IPS-15b (cell line): Measurements from ENCODE around the gene NMRAL1.

ENCODE experiments used
- H3K27me3 ChIP-seq: one replicate; pipeline ENCODE4 v1.6.1; 2013; ENCODE audit warnings: low read length; ENCODE audit not compliant: control insufficient read depth, insufficient read depth
- H3K36me3 ChIP-seq: one replicate; pipeline ENCODE4 v1.6.1; 2013; ENCODE audit warnings: low read length; ENCODE audit not compliant: control insufficient read depth, insufficient read depth
- H3K4me1 ChIP-seq: one replicate; pipeline ENCODE4 v1.6.1; 2013; ENCODE audit warnings: mild to moderate bottlenecking, low read length; ENCODE audit not compliant: control insufficient read depth, insufficient read depth
- H3K4me3 ChIP-seq: one replicate; pipeline ENCODE4 v1.5.1; 2013; ENCODE audit warnings: low read depth, low read length
- H3K9ac ChIP-seq: one replicate; pipeline ENCODE4 v1.6.1; 2013; ENCODE audit warnings: low read depth, mild to moderate bottlenecking, low read length
- H3K9me3 ChIP-seq: one replicate; pipeline ENCODE4 v1.6.1; 2013; ENCODE audit warnings: mild to moderate bottlenecking, low read length; ENCODE audit not compliant: control insufficient read depth, insufficient read depth

The NMRAL1 gene

GRCh38 chr16:4455951-4456350 lies 18.5 kb downstream of the NMRAL1 start:
- H3K4me1 ChIP-seq: no peaks in the 10 kb centered on the region
- H3K36me3 ChIP-seq: peaks cover 17% of the 10 kb centered on the region
- no peaks in the 10 kb centered on the region for H3K9me3 ChIP-seq
- no peak overlapping the region for H3K9ac ChIP-seq
- H3K27me3 ChIP-seq: no peaks in the 10 kb centered on the region
- H3K4me3 ChIP-seq: no peak overlapping the region

- no peak overlapping the region for H3K9ac ChIP-seq
- no peaks in the 10 kb centered on the region for H3K27me3 ChIP-seq
- peaks cover 25% of the 10 kb centered on the region for H3K36me3 ChIP-seq
- no peak overlapping the region for H3K4me3 ChIP-seq
- H3K9me3 ChIP-seq: no peaks in the 10 kb centered on the region
- H3K4me1 ChIP-seq: no peaks in the 10 kb centered on the region
Observed at GRCh38 chr16:4455081-4455480, 19.3 kb downstream of the NMRAL1 start.

GRCh38 chr16:4454623-4455022 lies 19.8 kb downstream of the NMRAL1 start:
- Histone ChIP-seq H3K36me3 (peaks cover 27% of the 10 kb centered on the region), H3K4me1 (no peaks in the 10 kb centered on the region), H3K9me3 (no peaks in the 10 kb centered on the region), H3K9ac (no peak overlapping the region), H3K4me3 (no peak overlapping the region), H3K27me3 (no peaks in the 10 kb centered on the region)

- H3K9me3 ChIP-seq: no peaks in the 10 kb centered on the region
- H3K27me3 ChIP-seq: no peaks in the 10 kb centered on the region
- H3K9ac ChIP-seq: no peak overlapping the region
- peaks cover 32% of the 10 kb centered on the region for H3K36me3 ChIP-seq
- no peaks in the 10 kb centered on the region for H3K4me1 ChIP-seq
- no peak overlapping the region for H3K4me3 ChIP-seq
Observed at GRCh38 chr16:4452674-4453073, 21.8 kb downstream of the NMRAL1 start.

GRCh38 chr16:4450931-4451519 lies 23.4 kb downstream of the NMRAL1 start:
- H3K9ac ChIP-seq: no peak overlapping the region
- H3K9me3 ChIP-seq: no peaks in the 10 kb centered on the region
- peaks cover 43% of the 10 kb centered on the region for H3K36me3 ChIP-seq
- no peaks in the 10 kb centered on the region for H3K27me3 ChIP-seq
- H3K4me1 ChIP-seq: no peaks in the 10 kb centered on the region
- no peak overlapping the region for H3K4me3 ChIP-seq

DNA sequence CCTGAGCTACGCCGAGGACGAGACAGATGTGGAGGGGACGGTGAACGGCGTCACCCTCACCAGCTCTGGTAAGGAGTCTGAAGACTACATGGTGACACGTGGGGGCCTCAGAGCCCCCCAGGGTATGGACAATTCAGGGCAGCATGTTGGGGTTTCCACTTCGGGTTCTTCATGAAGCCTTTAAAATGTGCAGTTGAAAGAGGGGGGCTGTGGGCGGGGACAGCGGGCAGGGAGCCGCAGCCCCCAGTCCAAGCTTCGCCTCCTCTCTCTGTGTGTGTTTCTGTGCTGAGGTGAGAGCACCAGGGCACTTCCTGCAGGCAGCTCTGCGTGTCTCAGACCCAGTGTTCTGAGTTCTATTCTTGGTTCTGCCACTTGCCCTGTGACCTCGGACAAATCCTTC lies 24.0 kb downstream of the NMRAL1 start:
- peaks cover 37% of the 10 kb centered on the region for H3K36me3 ChIP-seq
- no peak overlapping the region for H3K4me3 ChIP-seq
- no peaks in the 10 kb centered on the region for H3K9me3 ChIP-seq
- H3K9ac ChIP-seq: no peak overlapping the region
- H3K4me1 ChIP-seq: no peaks in the 10 kb centered on the region
- no peaks in the 10 kb centered on the region for H3K27me3 ChIP-seq

GRCh38 chr16:4443986-4444385 lies 30.4 kb downstream of the NMRAL1 start:
- Histone ChIP-seq H3K27me3 (no peaks in the 10 kb centered on the region), H3K9me3 (no peaks in the 10 kb centered on the region), H3K4me3 (no peak overlapping the region), H3K36me3 (peaks cover 65% of the 10 kb centered on the region), H3K9ac (no peak overlapping the region), H3K4me1 (no peaks in the 10 kb centered on the region)

GRCh38 chr16:4443271-4443670 lies 31.2 kb downstream of the NMRAL1 start:
- Histone ChIP-seq H3K36me3 (peaks cover 60% of the 10 kb centered on the region), H3K4me1 (no peaks in the 10 kb centered on the region)

DNA sequence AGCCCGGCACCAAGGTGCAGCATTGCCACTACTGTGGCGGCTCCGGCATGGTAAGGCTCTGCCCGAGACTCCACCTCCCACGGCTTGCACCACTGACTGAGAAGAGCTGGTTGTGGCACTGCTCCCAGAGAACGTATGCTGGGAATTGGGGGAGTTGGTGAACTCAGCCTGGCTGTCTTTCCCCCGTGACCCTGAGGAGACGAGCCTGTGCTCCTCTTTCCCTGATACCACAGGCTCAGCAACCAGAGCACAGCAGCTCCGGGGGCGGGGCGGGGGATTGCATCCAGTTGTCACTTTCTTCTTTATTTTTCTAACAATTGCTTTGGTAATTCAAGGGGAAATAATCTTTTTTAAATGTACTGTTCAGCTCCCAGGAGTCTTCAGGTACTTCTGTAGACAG lies 32.1 kb downstream of the NMRAL1 start:
- Histone ChIP-seq H3K36me3 (peaks cover 57% of the 10 kb centered on the region), H3K4me3 (no peak overlapping the region)

More at GRCh38 chr16:4443271-4443670, 31.2 kb downstream of the NMRAL1 start:
- Histone ChIP-seq H3K4me3 (no peak overlapping the region), H3K27me3 (no peaks in the 10 kb centered on the region), H3K9me3 (no peaks in the 10 kb centered on the region), H3K9ac (no peak overlapping the region)

GRCh38 chr16:4437366-4437765 lies 37.1 kb downstream of the NMRAL1 start:
- Histone ChIP-seq H3K4me3 (no peak overlapping the region), H3K9me3 (no peaks in the 10 kb centered on the region), H3K9ac (no peak overlapping the region), H3K4me1 (no peaks in the 10 kb centered on the region), H3K27me3 (no peaks in the 10 kb centered on the region), H3K36me3 (peaks cover 39% of the 10 kb centered on the region)

More for the DNA sequence above, 32.1 kb downstream of the NMRAL1 start:
- Histone ChIP-seq H3K9me3 (no peaks in the 10 kb centered on the region), H3K9ac (no peak overlapping the region), H3K27me3 (no peaks in the 10 kb centered on the region), H3K4me1 (no peaks in the 10 kb centered on the region)

DNA sequence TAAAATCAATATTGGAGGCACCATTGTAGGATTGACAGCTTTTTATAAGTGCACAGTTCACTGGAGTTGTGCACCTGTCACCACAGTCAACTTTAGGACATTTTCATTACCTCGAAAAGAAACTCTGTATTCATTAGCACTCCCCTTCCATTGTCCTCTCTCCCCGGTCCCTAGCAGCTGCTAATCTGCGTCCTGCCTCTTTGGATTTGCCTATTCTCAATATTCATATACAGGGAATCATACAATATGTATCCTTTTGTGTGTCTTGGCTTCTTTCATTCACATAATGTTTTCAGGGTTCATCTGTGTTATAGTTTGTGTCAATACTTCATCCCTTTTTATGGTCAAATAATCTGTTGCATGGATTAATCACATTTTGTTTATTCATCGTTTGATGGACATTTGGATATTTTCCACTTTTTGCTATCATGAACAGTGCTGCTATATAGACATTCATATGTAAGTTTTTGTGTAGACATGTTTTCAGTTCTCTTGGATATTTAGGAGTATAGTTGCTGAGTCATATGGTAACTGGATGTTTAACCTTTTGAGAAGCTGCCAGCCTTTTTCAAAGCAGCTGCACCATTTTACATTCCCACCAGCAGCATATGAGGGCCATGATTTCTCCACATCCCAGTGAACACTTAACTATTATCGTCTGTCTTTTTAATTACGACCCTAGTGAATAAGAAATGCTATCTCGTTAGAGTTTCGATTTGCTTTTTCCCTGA lies 38.9 kb downstream of the NMRAL1 start:
- Histone ChIP-seq H3K9me3 (no peaks in the 10 kb centered on the region), H3K36me3 (peaks cover 22% of the 10 kb centered on the region), H3K4me1 (no peaks in the 10 kb centered on the region), H3K4me3 (no peak overlapping the region), H3K27me3 (no peaks in the 10 kb centered on the region), H3K9ac (no peak overlapping the region)
